ENCODE data around the gene KCNK16.

Gene KCNK16

GRCh38 chr6:39268721-39269120, 53.8 kb downstream of the KCNK16 start:
- POLR2A ChIA-PET, result no interaction called here

GRCh38 chr6:39268171-39268570, 54.3 kb downstream of the KCNK16 start:
- no peaks in the 10 kb centered on the region for H3K36me3 ChIP-seq (ENCODE audit: control insufficient read depth in 2 of 2, insufficient read depth in 1 of 2, low read length in 2 of 2)
- ChIA-PET POLR2A (no interaction called here), CTCF (interaction anchor here (1.0 kb wide), 2 partner anchors 35 to 78 kb away, joined by 4 to 5 read pairs; no protein-coding TSS in a partner anchor)
- H3K27ac ChIP-seq (ENCODE audit: extremely low read depth, low read depth, low read length), result no peak overlapping the region
- no peaks in the 10 kb centered on the region for H3K4me1 ChIP-seq (ENCODE audit: control insufficient read depth, insufficient read depth, low read length)
- TF ChIP-seq ZBTB21 (tag by site-specific recombination; IDR thresholded peaks at IDR 0.05) (no peak), YY1 (tag by site-specific recombination; IDR thresholded peaks at IDR 0.05) (no peak), ZNF174 (tag by site-specific recombination; IDR thresholded peaks at IDR 0.05) (no peak), ZNF449 (tag by site-specific recombination; IDR thresholded peaks at IDR 0.05) (no peak), ZBTB44 (tag by site-specific recombination; IDR thresholded peaks at IDR 0.05) (no peak), ZNF223 (tag by site-specific recombination; IDR thresholded peaks at IDR 0.05) (no peak), ZNF133 (tag by site-specific recombination; IDR thresholded peaks at IDR 0.05) (no peak), ZNF560 (tag by site-specific recombination; IDR thresholded peaks at IDR 0.05; ENCODE audit: borderline replicate concordance) (no peak), ZNF555 (tag by site-specific recombination; conservative IDR thresholded peaks at IDR 0.05) (no peak), AEBP2 (tag by site-specific recombination; IDR thresholded peaks at IDR 0.05; ENCODE audit: borderline replicate concordance) (no peak), ZNF404 (tag by site-specific recombination; IDR thresholded peaks at IDR 0.05) (no peak), ZNF549 (tag by site-specific recombination; IDR thresholded peaks at IDR 0.05) (no peak), ZNF585B (tag by site-specific recombination; IDR thresholded peaks at IDR 0.05) (no peak), ZNF138 (tag by site-specific recombination; IDR thresholded peaks at IDR 0.05; ENCODE audit: borderline replicate concordance) (no peak), ZNF670 (tag by site-specific recombination; IDR thresholded peaks at IDR 0.05; ENCODE audit: low read depth) (no peak)
- no peak overlapping the region for H3K4me3 ChIP-seq (ENCODE audit: low read depth, low read length)
- no peaks in the 10 kb centered on the region for H3K9me3 ChIP-seq (ENCODE audit: control insufficient read depth, insufficient read depth, low read depth, low read length)

More at GRCh38 chr6:39268721-39269120, 53.8 kb downstream of the KCNK16 start:
- H3K36me3 ChIP-seq (ENCODE audit: control insufficient read depth in 2 of 2, insufficient read depth in 1 of 2, low read length in 2 of 2), result no peaks in the 10 kb centered on the region
- H3K9me3 ChIP-seq (ENCODE audit: control insufficient read depth, insufficient read depth, low read depth, low read length), result no peaks in the 10 kb centered on the region
- H3K4me3 ChIP-seq (ENCODE audit: low read depth, low read length), result no peak overlapping the region
- CTCF ChIA-PET, result interaction anchor here (1.0 kb wide), 1 partner anchor 35 kb away, joined by 5 read pairs; no protein-coding TSS in a partner anchor
- H3K27ac ChIP-seq (ENCODE audit: extremely low read depth, low read depth, low read length), result no peak overlapping the region
- no peaks in the 10 kb centered on the region for H3K4me1 ChIP-seq (ENCODE audit: control insufficient read depth, insufficient read depth, low read length)
- TF ChIP-seq ZBTB21 (tag by site-specific recombination; IDR thresholded peaks at IDR 0.05) (no peak), ZNF843 (tag by site-specific recombination; IDR thresholded peaks at IDR 0.05) (no peak), ZNF37A (tag by site-specific recombination; IDR thresholded peaks at IDR 0.05) (no peak), GLIS2 (tag by site-specific recombination; IDR thresholded peaks at IDR 0.05) (no peak), KLF10 (tag by site-specific recombination; IDR thresholded peaks at IDR 0.05) (no peak), ZNF416 (tag by site-specific recombination; IDR thresholded peaks at IDR 0.05) (no peak), PRDM10 (tag by site-specific recombination; IDR thresholded peaks at IDR 0.05) (no peak)

Measured in HEK293 (cell line).